CD14-positive monocyte (primary cell): ENCODE data around the gene IGF2BP3. TPM values are rescaled to one million over a fixed set of nuclear protein-coding genes. Genes with fewer than 3 reads are reported as not detected.

Experiments used
- DNase-seq, 3 donors: peaks; one replicate each; pipeline ENCODE4 v3.0.0-alpha.2; 2011 to 2022
- H2AFZ ChIP-seq: 2 replicates; pipeline ENCODE4 v1.6.0; 2012; ENCODE audit warnings: mild to moderate bottlenecking, low read depth, low read length, inconsistent platforms; ENCODE audit not compliant: insufficient read depth, poor library complexity, severe bottlenecking
- H3K27ac ChIP-seq, 2 donors: 1 replicate in 1 of 2; 2 replicates in 1 of 2; pipeline ENCODE4 v1.5.1; 2012 to 2013; ENCODE audit warnings: low read length in 2 of 2, control low read depth in 1 of 2, inconsistent platforms in 1 of 2, low read depth in 1 of 2, mild to moderate bottlenecking in 1 of 2
- H3K27me3 ChIP-seq, 2 donors: one replicate each; pipeline versions ENCODE4 v1.6.0 to v1.6.1; 2011 to 2013; ENCODE audit warnings: low read length in 2 of 2; ENCODE audit not compliant: control insufficient read depth in 2 of 2, insufficient read depth in 2 of 2
- H3K36me3 ChIP-seq, 2 donors: replicated peaks in 1 of 2; 1 replicate in 1 of 2; 2 replicates in 1 of 2; pipeline versions ENCODE4 v1.5.1 to v1.6.1; 2012 to 2013; ENCODE audit warnings: low read length in 2 of 2, control low read depth in 1 of 2, inconsistent platforms in 1 of 2, mild to moderate bottlenecking in 1 of 2; ENCODE audit not compliant: insufficient read depth in 2 of 2, control insufficient read depth in 1 of 2
- H3K4me1 ChIP-seq, 2 donors: 1 replicate in 1 of 2; 2 replicates in 1 of 2; pipeline versions ENCODE4 v1.5.1 to v1.6.1; 2012 to 2013; ENCODE audit warnings: low read length in 2 of 2, control low read depth in 1 of 2, inconsistent platforms in 1 of 2, mild to moderate bottlenecking in 1 of 2, moderate library complexity in 1 of 2; ENCODE audit not compliant: insufficient read depth in 2 of 2, control insufficient read depth in 1 of 2
- H3K4me2 ChIP-seq: replicated peaks from 2 replicates; pipeline ENCODE3; 2012; ENCODE audit warnings: low read length, moderate library complexity, mild to moderate bottlenecking; ENCODE audit not compliant: poor library complexity, severe bottlenecking; ENCODE audit errors: extremely low read depth
- H3K4me3 ChIP-seq, 3 experiments: fragments of 200-600 bp in 1 of 3; sonication (generic) in 1 of 3; replicated peaks in 1 of 3; 1 replicate in 2 of 3; 2 replicates in 1 of 3; pipeline ENCODE4 v1.5.1; 2011 to 2013; ENCODE audit warnings: low read length in 3 of 3, mild to moderate bottlenecking in 3 of 3, control low read depth in 2 of 3, low read depth in 2 of 3, inconsistent platforms in 1 of 3, moderate library complexity in 1 of 3
- H3K79me2 ChIP-seq: 2 replicates; pipeline ENCODE4 v1.6.0; 2012; ENCODE audit warnings: mild to moderate bottlenecking, control low read depth, inconsistent platforms, low read length, moderate library complexity; ENCODE audit not compliant: insufficient read depth
- H3K9ac ChIP-seq: 2 replicates; pipeline ENCODE4 v1.6.0; 2017; ENCODE audit warnings: low read length, mild to moderate bottlenecking; ENCODE audit not compliant: insufficient read depth, poor library complexity, severe bottlenecking
- H3K9me3 ChIP-seq, 2 donors: replicated peaks in 1 of 2; 1 replicate in 1 of 2; 2 replicates in 1 of 2; pipeline versions ENCODE4 v1.5.1 to v1.6.1; 2012 to 2013; ENCODE audit warnings: low read length in 2 of 2, control low read depth in 1 of 2; ENCODE audit not compliant: control insufficient read depth in 1 of 2, insufficient read depth in 1 of 2
- H4K20me1 ChIP-seq: 2 replicates; pipeline ENCODE4 v1.6.0; 2012; ENCODE audit warnings: mild to moderate bottlenecking, low read length, control low read depth, moderate library complexity; ENCODE audit not compliant: insufficient read depth
- H3K27ac Mint-ChIP-seq, 7 donors: one replicate each; pipeline ENCODE4 v1.8.0; 2020; ENCODE audit warnings: mild to moderate bottlenecking in 7 of 7, mixed read lengths in 7 of 7, moderate library complexity in 6 of 7, inconsistent platforms in 2 of 7
- H3K27me3 Mint-ChIP-seq, 3 donors: one replicate each; pipeline ENCODE4 v1.8.0; 2021 to 2022; ENCODE audit warnings: low read depth in 3 of 3, mild to moderate bottlenecking in 3 of 3, mixed read lengths in 3 of 3, moderate library complexity in 3 of 3, inconsistent platforms in 1 of 3
- H3K36me3 Mint-ChIP-seq, 2 donors: one replicate each; pipeline ENCODE4 v1.8.0; 2020; ENCODE audit warnings: mixed read lengths in 2 of 2, inconsistent platforms in 1 of 2, mild to moderate bottlenecking in 1 of 2
- H3K4me1 Mint-ChIP-seq: one replicate; pipeline ENCODE4 v1.8.0; 2020; ENCODE audit warnings: mild to moderate bottlenecking, mixed read lengths
- H3K4me3 Mint-ChIP-seq, 2 donors: one replicate each; pipeline ENCODE4 v1.8.0; 2020; ENCODE audit warnings: mild to moderate bottlenecking in 2 of 2, mixed read lengths in 2 of 2, moderate library complexity in 1 of 2
- H3K9me3 Mint-ChIP-seq, 7 donors: one replicate each; pipeline ENCODE4 v1.8.0; 2020 to 2022; ENCODE audit warnings: mixed read lengths in 7 of 7, mild to moderate bottlenecking in 6 of 7, moderate library complexity in 6 of 7, inconsistent platforms in 2 of 7
- CTCF ChIP-seq: fragments of 200-600 bp; IDR thresholded peaks from one replicate; pipeline ENCODE4 v1.8.0; 2022; ENCODE audit warnings: antibody characterized with exemption, mild to moderate bottlenecking
- WGBS: methylation state at CpG from one replicate; pipeline ENCODE4 v1.1.5; 2013; ENCODE audit warnings: missing lambda C conversion rate; ENCODE audit not compliant: insufficient coverage; 5-methylcytosine and 5-hydroxymethylcytosine counted together
- intact Hi-C, 2 donors: fragments of 100-400 bp; cut with micrococcal nuclease; formaldehyde crosslinking; loops; one replicate each; pipeline versions ENCODE4 v1.15.0 to v1.15.1; 2023
- polyA plus RNA-seq, 3 donors: library from polyadenylated mRNA; depleted of rRNA in 1 of 3; unstranded in 2 of 3; stranded (reverse) in 1 of 3; fragments of 300-500 nt in 2 of 3; fragments of >200 nt in 1 of 3; fragmentation: Illumina TruSeq in 2 of 3; gene quantifications; 1 replicate in 2 of 3; 2 replicates in 1 of 3; pipeline ENCODE4 v1.2.3, GENCODE V29; 2012 to 2021

The IGF2BP3 gene
- polyA plus RNA-seq, 3 donors = 0.60 to 5.3 (median 3.2) TPM

GRCh38 chr7:23389701-23390100, 80.6 kb downstream of the IGF2BP3 start:
- peaks cover 1 to 3% (median 2%) of the 10 kb centered on the region in 3 donors for H3K27me3 Mint-ChIP-seq
- no peak overlapping the region for H3K9ac ChIP-seq
- no peak overlapping the region for H3K27ac ChIP-seq
- no peaks in the 10 kb centered on the region for H4K20me1 ChIP-seq
- DNase-seq = no peak
- intact Hi-C loops = no loop called here
- no peak overlapping the region for H3K4me2 ChIP-seq
- no peak for TF ChIP-seq CTCF
- H3K4me1 ChIP-seq = no peaks in the 10 kb centered on the region
- H3K9me3 ChIP-seq = no peaks in the 10 kb centered on the region
- no peaks in the 10 kb centered on the region for H3K27me3 ChIP-seq
- no peaks in the 10 kb centered on the region for H3K36me3 Mint-ChIP-seq
- H3K27ac Mint-ChIP-seq = no peak overlapping the region
- no peak overlapping the region for H3K4me3 ChIP-seq
- no peaks in the 10 kb centered on the region for H3K9me3 Mint-ChIP-seq
- no peaks in the 10 kb centered on the region for H3K36me3 ChIP-seq
- WGBS = no CpG with 5 or more reads among the region's 3 CpGs
- no peak overlapping the region for H2AFZ ChIP-seq
- H3K4me1 Mint-ChIP-seq = no peaks in the 10 kb centered on the region
- H3K79me2 ChIP-seq = no peaks in the 10 kb centered on the region
- H3K4me3 Mint-ChIP-seq = no peak overlapping the region

GRCh38 chr7:23387583-23387982, 82.7 kb downstream of the IGF2BP3 start:
- Histone ChIP-seq H3K4me2 (no peak overlapping the region), H3K36me3 (no peaks in the 10 kb centered on the region), H3K79me2 (no peaks in the 10 kb centered on the region), H4K20me1 (no peaks in the 10 kb centered on the region), H3K9ac (no peak overlapping the region), H3K4me1 (no peaks in the 10 kb centered on the region), H3K27ac (no peak overlapping the region), H3K27me3 (no peaks in the 10 kb centered on the region), H2AFZ (no peak overlapping the region), H3K4me3 (no peak overlapping the region), H3K9me3 (no peaks in the 10 kb centered on the region)
- H3K27ac Mint-ChIP-seq = no peak overlapping the region
- TF ChIP-seq CTCF = no peak
- no CpG with 5 or more reads among the region's 1 CpG for WGBS
- H3K36me3 Mint-ChIP-seq = no peaks in the 10 kb centered on the region
- no peak for DNase-seq
- intact Hi-C loops = no loop called here
- H3K4me3 Mint-ChIP-seq = no peak overlapping the region
- no peaks in the 10 kb centered on the region for H3K4me1 Mint-ChIP-seq
- no peaks in the 10 kb centered on the region for H3K9me3 Mint-ChIP-seq
- peaks cover 1 to 7% (median 4%) of the 10 kb centered on the region in 3 donors for H3K27me3 Mint-ChIP-seq
